AG08396 (cell line): Measurements from ENCODE around the gene HMG20A.
A peak's percentile ranks its signal among the peaks of the same experiment; 100 is the strongest.

Source experiments
- DNase-seq: peaks from one replicate; pipeline ENCODE4 v3.0.0; 2012; ENCODE audit warnings: low spot score, mixed read lengths

HMG20A gene

GRCh38 chr15:77518458-77518857 is 97.8 kb downstream of the HMG20A start:
- no peak for DNase-seq

- DNase-seq = no peak
Observed at GRCh38 chr15:77519540-77519939, 98.9 kb downstream of the HMG20A start.

- DNase-seq = no peak
Observed at GRCh38 chr15:77521206-77521605, 100.5 kb downstream of the HMG20A start.

- DNase-seq = no peak
Observed at GRCh38 chr15:77525400-77525811, 104.7 kb downstream of the HMG20A start.

- DNase-seq = no peak
Observed at GRCh38 chr15:77525907-77526594, 105.4 kb downstream of the HMG20A start.

- no peak for DNase-seq
Observed at GRCh38 chr15:77526595-77527163, 106.0 kb downstream of the HMG20A start.

- DNase-seq = peak; percentile 80
Observed at GRCh38 chr15:77527164-77527778, 106.6 kb downstream of the HMG20A start.

GRCh38 chr15:77527831-77528231 is 107.1 kb downstream of the HMG20A start:
- no peak for DNase-seq

GRCh38 chr15:77528290-77528967 is 107.7 kb downstream of the HMG20A start:
- no peak for DNase-seq

- DNase-seq = no peak
Observed at GRCh38 chr15:77528968-77529319, 108.3 kb downstream of the HMG20A start.

GRCh38 chr15:77529394-77530159 is 108.9 kb downstream of the HMG20A start:
- DNase-seq = no peak

- DNase-seq = no peak
Observed at GRCh38 chr15:77530576-77530975, 109.9 kb downstream of the HMG20A start.

GRCh38 chr15:77531191-77532000 is 110.7 kb downstream of the HMG20A start:
- no peak for DNase-seq

GRCh38 chr15:77532067-77532710 is 111.5 kb downstream of the HMG20A start:
- DNase-seq = no peak

- DNase-seq = no peak
Observed at GRCh38 chr15:77532846-77533245, 112.2 kb downstream of the HMG20A start.

GRCh38 chr15:77533578-77534430 is 113.1 kb downstream of the HMG20A start:
- no peak for DNase-seq
